Psoas muscle (tissue), 8 donors: ENCODE measurements around the gene HMGCL. TPM values are rescaled to one million over a fixed set of nuclear protein-coding genes. Genes with fewer than 3 reads are reported as not detected.
"Not testable (repeated sequence)": the region's sequence is repeated elsewhere in the genome, so short reads cannot be mapped to it uniquely, and the experiment has no call there.

Experiments
- ATAC-seq, 4 donors: fragments of 200-7000 bp; cut with Tn5 transposase; one replicate each; pipeline ENCODE4 v1.9.1; 2020; ENCODE audit warnings: moderate library complexity in 3 of 4, mild to moderate bottlenecking in 2 of 4
- DNase-seq, 2 donors: peaks; one replicate each; pipeline ENCODE4 v3.0.0-alpha.2; 2020
- H3K27ac ChIP-seq: fragments of 200-600 bp; one replicate; pipeline ENCODE4 v1.8.0; 2022
- H3K27me3 ChIP-seq, 3 donors: fragments of 200-600 bp in 1 of 3; one replicate each; pipeline versions ENCODE4 v1.6.1 to v1.8.0; 2013 to 2022; ENCODE audit warnings: low read length in 2 of 3, mild to moderate bottlenecking in 2 of 3, moderate library complexity in 1 of 3; ENCODE audit not compliant: insufficient read depth in 3 of 3
- H3K36me3 ChIP-seq, 2 donors: fragments of 200-600 bp in 1 of 2; one replicate each; pipeline versions ENCODE4 v1.6.1 to v1.8.0; 2013 to 2022; ENCODE audit warnings: low read depth in 1 of 2, mild to moderate bottlenecking in 1 of 2, moderate library complexity in 1 of 2; ENCODE audit not compliant: insufficient read depth in 1 of 2
- H3K4me1 ChIP-seq: fragments of 200-600 bp; one replicate; pipeline ENCODE4 v1.8.0; 2022
- H3K4me3 ChIP-seq: fragments of 200-600 bp; one replicate; pipeline ENCODE4 v1.8.0; 2022; ENCODE audit warnings: mild to moderate bottlenecking
- H3K9me3 ChIP-seq: fragments of 200-600 bp; one replicate; pipeline ENCODE4 v1.8.0; 2022
- CTCF ChIP-seq: fragments of 200-600 bp; IDR thresholded peaks from one replicate; pipeline ENCODE4 v1.8.0; 2022; ENCODE audit warnings: antibody characterized with exemption
- WGBS, 3 donors: extraction: QIAGEN DNeasy Blood & Tissue Kit; methylation state at CpG; one replicate each; pipeline versions ENCODE4 v1.1.6 to v1.1.7; 2013; 5-methylcytosine and 5-hydroxymethylcytosine counted together
- intact Hi-C, 2 donors: fragments of 100-400 bp; cut with DNase I; formaldehyde crosslinking; loops; one replicate each; pipeline versions ENCODE4 v1.11.0 to v1.14.2; 2022
- polyA plus RNA-seq, 3 donors: library from polyadenylated mRNA; stranded (reverse); fragments of 200-250 nt; gene quantifications; one replicate each; pipeline ENCODE4 v1.2.3, GENCODE V29; 2013
- total RNA-seq, 4 donors: library from RNA; stranded (reverse); fragmentation: NEBNext Ultra II Directional in 2 of 4; extraction: Animal tissue kit (Norgen Biotek cat#: 25700) in 2 of 4; gene quantifications; one replicate each; pipeline versions ENCODE4 v1.2.1 to v1.2.4, GENCODE V29; 2021 to 2023
- donor health status: healthy with polysubstance abuse.
- donor health status: DM: no; HTN: no; CAD: no; lungs with moderate emphysema.
- donor health status: Bipolar disorder and iron deficiency.
- donor health status: healthy.
- donor health status: DM: yes; HTN: yes; CAD: no.
- donor health status: DM: no; HTN: no; CAD: no.
- donor health status: DM: no; HTN: no; CAD: no.
- donor health status: DM: yes; HTN: yes; CAD: no.

HMGCL gene
- total and polyA plus RNA-seq, 7 donors: 19.6 to 55.4 (median 33.5) TPM

GRCh38 chr1:23845163-23845562, 19.9 kb upstream of the HMGCL start:
- ATAC-seq: peak in 3 of 4 donors; percentile 51 to 66 (median 65)
- H3K4me1 ChIP-seq: peaks cover 25% of the 10 kb centered on the region
- no peak for TF ChIP-seq CTCF
- peak overlapping the region; percentile 61 for H3K27ac ChIP-seq
- H3K36me3 ChIP-seq: peaks cover 5 to 25% of the 10 kb centered on the region in 2 donors
- H3K27me3 ChIP-seq: no peaks in the 10 kb centered on the region
- peaks cover 4% of the 10 kb centered on the region for H3K9me3 ChIP-seq
- intact Hi-C loops: no loop called here
- H3K4me3 ChIP-seq: no peak overlapping the region
- DNase-seq: no peak
- WGBS, 3 donors: 86 to 87% (median 87%) methylated on average over 2 of the region's 2 CpGs

GRCh38 chr1:23843644-23844043, 18.4 kb upstream of the HMGCL start:
- H3K27me3 ChIP-seq: no peaks in the 10 kb centered on the region
- TF ChIP-seq CTCF: no peak
- H3K36me3 ChIP-seq: peaks cover 4 to 25% of the 10 kb centered on the region in 2 donors
- DNase-seq (no peak), ATAC-seq (no peak)
- peaks cover 4% of the 10 kb centered on the region for H3K9me3 ChIP-seq
- no peak overlapping the region for H3K27ac ChIP-seq
- H3K4me3 ChIP-seq: no peak overlapping the region
- intact Hi-C loops: no loop called here
- WGBS, 3 donors: 88 to 92% (median 89%) methylated on average over 5 of the region's 5 CpGs
- peaks cover 19% of the 10 kb centered on the region for H3K4me1 ChIP-seq

GRCh38 chr1:23838401-23838866, 13.2 kb upstream of the HMGCL start:
- intact Hi-C loops: no loop called here
- WGBS, 3 donors: 0 to 1% (median 0%) methylated on average over 19 to 21 of the region's 21 CpGs
- H3K4me1 ChIP-seq: peaks cover 3% of the 10 kb centered on the region
- DNase-seq: peak; percentile 70 to 84
- no peaks in the 10 kb centered on the region for H3K9me3 ChIP-seq
- H3K27ac ChIP-seq: no peak overlapping the region
- H3K4me3 ChIP-seq: peak overlapping the region; percentile 62
- TF ChIP-seq CTCF: no peak
- H3K27me3 ChIP-seq: no peaks in the 10 kb centered on the region
- peak; percentile 87 to 99 (median 97) for ATAC-seq
- no peaks in the 10 kb centered on the region for H3K36me3 ChIP-seq

GRCh38 chr1:23837908-23838307, 12.7 kb upstream of the HMGCL start:
- Histone ChIP-seq H3K4me1 (peaks cover 3% of the 10 kb centered on the region), H3K4me3 (peak overlapping the region; percentile 62), H3K27ac (no peak overlapping the region), H3K9me3 (no peaks in the 10 kb centered on the region), H3K36me3 (no peaks in the 10 kb centered on the region), H3K27me3 (no peaks in the 10 kb centered on the region)
- no peak for TF ChIP-seq CTCF
- intact Hi-C loops: no loop called here
- no peak for DNase-seq
- 14 to 21% (median 17%) methylated on average over 13 of the region's 13 CpGs for WGBS, 3 donors
- ATAC-seq: peak in 3 of 4 donors; percentile 26 to 33 (median 30)

- Histone ChIP-seq H3K4me3 (no peak overlapping the region), H3K27me3 (no peaks in the 10 kb centered on the region), H3K36me3 (no peaks in the 10 kb centered on the region), H3K4me1 (peaks cover 3% of the 10 kb centered on the region), H3K27ac (no peak overlapping the region), H3K9me3 (no peaks in the 10 kb centered on the region)
- ATAC-seq (no peak), DNase-seq (no peak)
- 76 to 79% (median 77%) methylated on average over 3 of the region's 3 CpGs for WGBS, 3 donors
- intact Hi-C loops: no loop called here
- no peak for TF ChIP-seq CTCF
These were observed 10.8 kb upstream of the HMGCL start for GRCh38 chr1:23836037-23836436.

- ATAC-seq, DNase-seq, H3K27me3 ChIP-seq, intact Hi-C loops, H3K36me3 ChIP-seq, H3K4me3 ChIP-seq, H3K27ac ChIP-seq, H3K4me1 ChIP-seq, H3K9me3 ChIP-seq: not testable (repeated sequence)
- 29 to 40% (median 31%) methylated on average over 6 of the region's 6 CpGs for WGBS, 3 donors
These were observed 8.9 kb upstream of the HMGCL start for GRCh38 chr1:23834156-23834555.
